Ovary (tissue), 3 donors: Measurements from ENCODE around the gene PLEKHA5.

Experiments used
- POLR2A ChIP-seq: fragments of 450-650 bp; IDR thresholded peaks from one replicate; pipeline ENCODE4 v1.6.1; 2017; ENCODE audit warnings: antibody characterized with exemption, mild to moderate bottlenecking, moderate library complexity
- TF ChIP-seq, protein P1 (sequence below), 3 donors: fragments of 450-650 bp in 2 of 3; fragments of 200-600 bp in 1 of 3; IDR thresholded peaks; one replicate each; pipeline versions ENCODE4 v1.5.1 to v1.8.0; 2016 to 2022; ENCODE audit warnings: antibody characterized with exemption in 3 of 3, mild to moderate bottlenecking in 1 of 3
- donor health status: DM: no; HTN: no; CAD: no.

- TF ChIP-seq, protein P1, sequence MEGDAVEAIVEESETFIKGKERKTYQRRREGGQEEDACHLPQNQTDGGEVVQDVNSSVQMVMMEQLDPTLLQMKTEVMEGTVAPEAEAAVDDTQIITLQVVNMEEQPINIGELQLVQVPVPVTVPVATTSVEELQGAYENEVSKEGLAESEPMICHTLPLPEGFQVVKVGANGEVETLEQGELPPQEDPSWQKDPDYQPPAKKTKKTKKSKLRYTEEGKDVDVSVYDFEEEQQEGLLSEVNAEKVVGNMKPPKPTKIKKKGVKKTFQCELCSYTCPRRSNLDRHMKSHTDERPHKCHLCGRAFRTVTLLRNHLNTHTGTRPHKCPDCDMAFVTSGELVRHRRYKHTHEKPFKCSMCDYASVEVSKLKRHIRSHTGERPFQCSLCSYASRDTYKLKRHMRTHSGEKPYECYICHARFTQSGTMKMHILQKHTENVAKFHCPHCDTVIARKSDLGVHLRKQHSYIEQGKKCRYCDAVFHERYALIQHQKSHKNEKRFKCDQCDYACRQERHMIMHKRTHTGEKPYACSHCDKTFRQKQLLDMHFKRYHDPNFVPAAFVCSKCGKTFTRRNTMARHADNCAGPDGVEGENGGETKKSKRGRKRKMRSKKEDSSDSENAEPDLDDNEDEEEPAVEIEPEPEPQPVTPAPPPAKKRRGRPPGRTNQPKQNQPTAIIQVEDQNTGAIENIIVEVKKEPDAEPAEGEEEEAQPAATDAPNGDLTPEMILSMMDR (IDR thresholded peaks at IDR 0.05), result no peak
- TF ChIP-seq POLR2A, result no peak
These were observed 172.2 kb downstream of the PLEKHA5 start for GRCh38 chr12:19301688-19302087.
